ENCODE measurements around the gene BMPR1A. TPM values are rescaled to one million over a fixed set of nuclear protein-coding genes. Genes with fewer than 3 reads are reported as not detected.

BMPR1A gene
- total RNA-seq, 6 experiments from 2014 or later, result 41.9 to 50.5 (median 46.6) TPM

DNA sequence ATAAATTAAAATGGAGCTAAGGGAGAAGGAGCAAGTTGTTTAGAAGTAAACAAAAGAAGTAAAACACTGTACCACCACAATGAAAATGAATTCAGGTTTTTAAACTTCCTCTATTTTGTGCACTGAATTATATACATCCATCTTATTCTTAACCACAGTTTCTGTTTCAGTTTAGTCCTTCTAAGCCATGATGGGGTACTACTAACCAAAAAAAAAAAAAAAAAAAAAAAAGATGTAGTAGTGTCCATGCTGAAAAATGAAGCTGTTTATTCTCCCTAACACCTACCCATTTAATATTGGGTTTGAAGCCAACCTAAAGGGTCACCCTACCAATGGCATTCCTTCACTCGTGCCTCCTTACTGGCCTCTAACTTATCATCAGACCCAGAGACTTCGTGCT lies 3.4 kb upstream of the BMPR1A start:
- peaks cover 2% of the 10 kb centered on the region; the same call in 1 of the 2 replicates for H3K27me3 Mint-ChIP-seq (ENCODE audit: insufficient read depth)
- no peak overlapping the region for H3K27ac Mint-ChIP-seq
- no peaks in the 10 kb centered on the region for H3K9me3 Mint-ChIP-seq
- TF ChIP-seq CTCF (IDR thresholded peaks at IDR 0.05), result no peak
- no peak for DNase-seq
- H3K4me1 Mint-ChIP-seq (ENCODE audit: low read depth), result peaks cover 36% of the 10 kb centered on the region
- H3K36me3 Mint-ChIP-seq (ENCODE audit: low read depth), result peaks cover 18% of the 10 kb centered on the region
- no peak overlapping the region for H3K4me3 Mint-ChIP-seq

DNA sequence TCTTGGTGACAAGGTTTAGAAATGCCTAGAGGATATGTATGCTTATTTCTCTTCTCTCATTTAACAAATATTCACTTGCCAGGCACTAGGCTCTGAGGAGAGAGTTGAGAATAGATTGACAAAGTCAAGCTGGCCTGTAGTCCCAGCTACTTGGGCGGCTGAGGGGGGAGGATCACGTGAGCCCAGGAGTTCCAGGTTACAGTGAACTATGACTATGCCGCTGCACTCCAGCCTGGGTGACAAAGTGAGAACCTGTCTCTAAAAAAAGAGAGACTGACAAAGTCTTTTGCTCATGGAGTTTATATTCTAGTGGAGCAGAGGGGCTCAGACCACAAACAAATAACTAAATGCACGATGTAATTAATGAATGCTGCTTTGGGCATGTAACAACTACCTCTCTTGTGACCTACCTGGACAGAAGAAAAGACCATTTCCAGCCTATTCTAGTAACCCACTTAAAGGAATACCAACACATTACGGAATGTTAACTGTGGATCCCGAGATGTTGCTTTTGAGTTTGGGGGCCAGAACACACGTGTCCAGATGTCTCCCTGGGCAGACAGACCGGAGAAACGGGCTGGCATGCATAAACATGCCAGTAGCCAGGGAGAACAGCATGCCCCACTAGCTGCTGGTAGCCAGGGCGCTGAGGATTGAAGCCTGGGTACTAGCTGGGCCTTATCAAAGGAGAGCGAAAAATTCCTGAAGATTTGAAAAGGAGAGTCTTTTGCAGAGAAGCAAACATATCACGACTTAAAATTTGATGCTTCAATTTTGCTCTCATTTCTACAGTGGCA lies 2.6 kb upstream of the BMPR1A start:
- H3K36me3 Mint-ChIP-seq (ENCODE audit: low read depth), result peaks cover 18% of the 10 kb centered on the region
- H3K9me3 Mint-ChIP-seq, result no peaks in the 10 kb centered on the region
- 0 out of 2 replicates have a peak overlapping the region, but pooled peaks have one; percentile 89 for H3K4me3 Mint-ChIP-seq
- H3K4me1 Mint-ChIP-seq (ENCODE audit: low read depth), result peaks cover 38% of the 10 kb centered on the region
- H3K27me3 Mint-ChIP-seq (ENCODE audit: insufficient read depth), result peaks cover 2% of the 10 kb centered on the region; the same call in 1 of the 2 replicates
- DNase-seq, result no peak
- no peak for TF ChIP-seq CTCF (IDR thresholded peaks at IDR 0.05)
- H3K27ac Mint-ChIP-seq, result peak overlapping the region; percentile 13; the same call in 1 of the 2 replicates

- Mint-ChIP-seq H3K4me3 (peak overlapping the region; percentile 89), H3K27me3 (ENCODE audit: insufficient read depth) (no peaks in the 10 kb centered on the region; the same call in 1 of the 2 replicates), H3K4me1 (ENCODE audit: low read depth) (peaks cover 51% of the 10 kb centered on the region), H3K36me3 (ENCODE audit: low read depth) (peaks cover 14% of the 10 kb centered on the region), H3K27ac (peak overlapping the region; percentile 95), H3K9me3 (no peaks in the 10 kb centered on the region)
- no peak for TF ChIP-seq CTCF (IDR thresholded peaks at IDR 0.05)
- no peak for DNase-seq
Observed at GRCh38 chr10:86755454-86755739, 1.0 kb upstream of the BMPR1A start.

GRCh38 chr10:86755740-86756510 lies 494 bp upstream of the BMPR1A start:
- peaks cover 12% of the 10 kb centered on the region for H3K36me3 Mint-ChIP-seq (ENCODE audit: low read depth)
- H3K4me1 Mint-ChIP-seq (ENCODE audit: low read depth), result peaks cover 51% of the 10 kb centered on the region
- TF ChIP-seq CTCF (IDR thresholded peaks at IDR 0.05), result no peak; the same call in 1 of the 2 replicates
- H3K27me3 Mint-ChIP-seq (ENCODE audit: insufficient read depth), result no peaks in the 10 kb centered on the region; the same call in 1 of the 2 replicates
- DNase-seq, result peak; percentile 80
- no peaks in the 10 kb centered on the region for H3K9me3 Mint-ChIP-seq
- H3K4me3 Mint-ChIP-seq, result peak overlapping the region; percentile 89
- H3K27ac Mint-ChIP-seq, result peak overlapping the region; percentile 95

DNA sequence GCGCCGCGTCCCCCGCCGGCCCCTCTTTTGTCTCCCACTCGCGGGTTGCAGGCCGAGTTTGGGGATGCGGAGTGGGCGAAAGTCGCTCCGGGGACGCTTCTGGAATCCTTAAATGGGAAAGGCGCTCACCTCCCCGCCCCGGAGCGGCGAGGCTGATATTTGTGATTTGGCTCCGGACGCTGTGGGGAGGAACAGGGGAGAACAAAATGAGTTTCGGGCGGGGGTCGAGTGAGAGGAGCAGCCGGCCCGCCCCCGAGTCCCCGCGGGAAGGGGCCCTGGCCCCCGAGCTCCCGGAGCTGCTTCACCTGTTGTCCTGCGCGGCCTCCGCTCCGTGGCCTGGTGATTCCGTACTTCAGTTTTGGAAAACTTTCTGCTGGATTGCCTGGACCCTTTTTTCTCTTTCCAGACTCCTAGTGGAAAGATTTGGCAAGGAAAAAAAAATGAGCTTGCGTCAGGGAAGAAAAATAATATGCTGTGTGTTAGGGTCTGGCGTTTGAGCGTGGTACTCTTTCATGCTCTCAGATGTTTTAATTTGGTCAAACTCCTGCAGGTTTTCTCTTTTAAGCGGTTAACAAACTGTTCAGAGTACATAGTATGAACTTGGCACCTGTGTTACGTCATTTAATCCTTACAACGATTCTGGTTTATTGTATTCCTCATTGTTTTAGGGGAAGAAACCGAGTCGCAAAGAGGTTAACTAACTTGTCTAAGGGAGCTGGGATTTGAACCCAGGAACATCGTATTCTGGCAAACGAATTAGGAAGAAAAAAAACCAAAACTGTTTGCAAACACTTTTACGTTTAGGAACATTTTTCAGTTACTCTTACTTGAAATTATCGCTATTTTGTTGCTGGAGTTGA lies 924 bp downstream of the BMPR1A start:
- Mint-ChIP-seq H3K4me3 (peak overlapping the region; percentile 93), H3K4me1 (ENCODE audit: low read depth) (peaks cover 61% of the 10 kb centered on the region), H3K9me3 (no peaks in the 10 kb centered on the region), H3K27me3 (ENCODE audit: insufficient read depth) (no peaks in the 10 kb centered on the region; the same call in 1 of the 2 replicates), H3K36me3 (ENCODE audit: low read depth) (peaks cover 8% of the 10 kb centered on the region; the same call in 1 of the 2 replicates), H3K27ac (peak overlapping the region; percentile 80)
- TF ChIP-seq CTCF (IDR thresholded peaks at IDR 0.05), result peak; percentile 69
- peak; percentile 58 for DNase-seq
